Small intestine (tissue), 7 donors: Measurements from ENCODE around the gene ACSF3. TPM values are rescaled to one million over a fixed set of nuclear protein-coding genes. Genes with fewer than 3 reads are reported as not detected.
A peak's percentile ranks its signal among the peaks of the same experiment; 100 is the strongest.

ENCODE experiments used
- DNase-seq, 2 donors: peaks; one replicate each; pipeline versions ENCODE4 v3.0.0 to v3.0.0-alpha.2; 2013
- FAIRE-seq: peaks from 2 replicates; lab custom pipeline; 2012; peaks lifted over from hg19 to GRCh38; lab: Jason Lieb, UNC
- H3K27ac ChIP-seq, 3 donors: one replicate each; pipeline ENCODE4 v1.5.1; 2013; ENCODE audit warnings: low read length in 2 of 3, mild to moderate bottlenecking in 2 of 3, control low read depth in 1 of 3, inconsistent platforms in 1 of 3, low read depth in 1 of 3, moderate library complexity in 1 of 3
- H3K27me3 ChIP-seq, 3 donors: one replicate each; pipeline ENCODE4 v1.6.1; 2013; ENCODE audit warnings: low read length in 3 of 3, inconsistent platforms in 1 of 3; ENCODE audit not compliant: control insufficient read depth in 3 of 3, insufficient read depth in 3 of 3
- H3K36me3 ChIP-seq, 3 donors: one replicate each; pipeline ENCODE4 v1.6.1; 2013; ENCODE audit warnings: low read length in 3 of 3, inconsistent platforms in 1 of 3, low read depth in 1 of 3, mild to moderate bottlenecking in 1 of 3, moderate library complexity in 1 of 3; ENCODE audit not compliant: control insufficient read depth in 3 of 3, insufficient read depth in 2 of 3
- H3K4me1 ChIP-seq, 3 donors: one replicate each; pipeline ENCODE4 v1.6.1; 2013; ENCODE audit warnings: low read length in 2 of 3, inconsistent platforms in 1 of 3, low read depth in 1 of 3, mild to moderate bottlenecking in 1 of 3, moderate library complexity in 1 of 3; ENCODE audit not compliant: control insufficient read depth in 3 of 3, insufficient read depth in 2 of 3
- H3K4me3 ChIP-seq, 3 donors: one replicate each; pipeline ENCODE4 v1.5.1; 2013; ENCODE audit warnings: low read length in 3 of 3, control low read depth in 1 of 3, inconsistent platforms in 1 of 3, low read depth in 1 of 3, mild to moderate bottlenecking in 1 of 3, moderate library complexity in 1 of 3
- H3K9me3 ChIP-seq, 2 donors: one replicate each; pipeline ENCODE4 v1.6.1; 2013; ENCODE audit warnings: low read depth in 1 of 2, low read length in 1 of 2; ENCODE audit not compliant: control insufficient read depth in 2 of 2, insufficient read depth in 1 of 2
- WGBS, 3 donors: extraction: QIAGEN DNeasy Blood & Tissue Kit; methylation state at CpG; one replicate each; pipeline ENCODE4 v1.1.7; 2013; 5-methylcytosine and 5-hydroxymethylcytosine counted together
- polyA plus RNA-seq, 4 donors: library from polyadenylated mRNA; stranded (reverse) in 3 of 4; unstranded in 1 of 4; fragments of 200-250 nt in 3 of 4; fragments of 120-200 nt in 1 of 4; gene quantifications; one replicate each; pipeline versions ENCODE4 v1.2.1 to v1.2.3, GENCODE V29; 2013
- donor health status: healthy with polysubstance abuse.
- donor health status: control.
- donor health status: control.
- donor health status: Bipolar disorder and iron deficiency.
- donor health status: healthy.

The ACSF3 gene
- polyA plus RNA-seq, 4 donors: 35.3 to 93.7 (median 58.7) TPM

DNA sequence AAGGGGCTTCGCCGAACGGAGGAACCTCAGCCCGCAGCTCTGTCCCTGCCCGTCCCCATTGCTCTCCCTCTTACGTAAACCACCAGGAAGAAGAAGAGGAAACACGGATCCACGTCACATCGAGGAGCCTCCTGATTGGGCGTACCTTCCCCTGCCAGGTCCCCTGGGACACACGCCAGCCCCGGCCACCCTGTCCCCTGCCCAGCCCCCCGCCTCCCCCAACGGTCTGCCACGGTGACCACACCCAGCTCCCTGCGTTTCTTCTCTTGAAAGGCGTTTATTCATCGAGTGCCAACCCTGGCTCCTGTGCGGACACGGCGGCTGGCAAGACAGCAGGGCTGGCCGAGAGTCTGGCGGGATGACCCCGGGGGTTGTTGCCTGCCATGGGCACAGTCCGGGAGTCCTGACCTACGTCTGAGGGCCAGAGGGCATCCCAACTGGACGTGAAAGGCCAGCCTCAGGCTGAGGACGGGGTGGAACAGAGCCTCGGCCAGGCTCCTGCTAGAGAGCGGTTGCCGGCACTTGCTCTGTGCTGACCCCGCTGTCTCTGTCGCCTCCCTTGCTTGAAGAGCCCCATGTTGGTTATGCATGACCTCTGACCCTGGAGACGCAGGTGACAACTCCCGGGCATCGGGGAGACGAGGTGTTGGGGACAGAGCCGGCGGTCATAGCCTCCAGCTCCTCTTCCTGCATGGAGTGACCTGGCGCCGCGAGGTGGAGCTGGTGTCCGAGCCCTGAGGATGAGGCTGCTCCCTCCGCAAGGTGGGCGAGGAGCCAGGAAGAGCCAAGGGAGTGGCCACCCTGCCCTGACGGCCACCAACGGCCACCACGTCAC, 40.5 kb upstream of the ACSF3 start:
- peak overlapping the region in 1 of 3 donors; percentile 42 for H3K4me3 ChIP-seq
- WGBS, 3 donors: 42 to 68% (median 48%) methylated on average over 41 to 48 of the region's 48 CpGs
- H3K4me1 ChIP-seq: no peaks in the 10 kb centered on the region
- no peaks in the 10 kb centered on the region for H3K9me3 ChIP-seq
- DNase-seq (peak in 1 of 2 donors; percentile 42), FAIRE-seq (no peak)
- no peaks in the 10 kb centered on the region for H3K36me3 ChIP-seq
- peaks cover 0 to 18% (median 0%) of the 10 kb centered on the region in 3 donors for H3K27me3 ChIP-seq
- H3K27ac ChIP-seq: no peak overlapping the region

DNA sequence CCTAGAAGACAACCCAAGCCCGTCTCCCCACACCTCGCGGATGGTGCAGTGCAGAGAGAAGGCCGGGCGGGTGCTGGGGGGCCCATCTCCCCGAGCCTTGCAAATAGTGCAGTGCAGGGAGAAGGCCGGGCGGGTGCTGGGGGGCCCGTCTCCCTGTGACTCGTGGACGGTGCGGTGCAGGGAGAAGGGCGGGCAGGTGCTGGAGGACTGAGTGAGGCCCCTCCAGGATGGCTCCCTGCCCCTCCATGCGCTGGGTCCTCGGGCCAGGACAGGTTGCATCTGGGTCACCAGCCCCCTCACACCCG, 40.0 kb upstream of the ACSF3 start:
- Histone ChIP-seq H3K27me3 (peaks cover 0 to 14% (median 0%) of the 10 kb centered on the region in 3 donors), H3K4me3 (no peak overlapping the region), H3K9me3 (no peaks in the 10 kb centered on the region), H3K27ac (no peak overlapping the region), H3K36me3 (no peaks in the 10 kb centered on the region), H3K4me1 (no peaks in the 10 kb centered on the region)
- WGBS, 3 donors: 67 to 89% (median 83%) methylated on average over 12 to 16 of the region's 16 CpGs
- no peak for DNase-seq
- FAIRE-seq: no peak

DNA sequence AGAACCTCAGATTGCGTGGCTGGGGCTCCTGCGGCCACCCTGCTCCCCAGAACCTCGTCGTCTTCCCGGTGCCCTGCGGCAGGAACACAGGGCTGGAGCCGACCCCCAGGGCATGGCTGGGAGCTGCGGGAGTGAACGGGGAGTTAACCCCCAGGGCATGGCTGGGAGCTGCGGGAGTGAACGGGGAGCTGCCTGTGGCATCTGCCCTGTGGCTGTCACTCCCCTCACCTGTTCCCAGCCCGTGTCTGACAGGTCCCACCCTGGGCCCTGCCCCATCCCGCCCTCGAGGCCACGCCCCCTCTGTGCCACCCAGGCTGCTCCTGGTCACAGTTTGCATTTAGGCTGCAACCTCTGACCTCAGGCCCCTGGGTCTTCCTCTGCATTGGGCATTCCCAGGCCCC, 39.4 kb upstream of the ACSF3 start:
- Histone ChIP-seq H3K9me3 (no peaks in the 10 kb centered on the region), H3K36me3 (no peaks in the 10 kb centered on the region), H3K4me3 (no peak overlapping the region), H3K27ac (no peak overlapping the region), H3K27me3 (peaks cover 0 to 10% (median 0%) of the 10 kb centered on the region in 3 donors), H3K4me1 (no peaks in the 10 kb centered on the region)
- FAIRE-seq (no peak), DNase-seq (no peak)
- 48 to 70% (median 56%) methylated on average over 13 to 15 of the region's 15 CpGs for whole genome bisulfite sequencing, 3 donors

DNA sequence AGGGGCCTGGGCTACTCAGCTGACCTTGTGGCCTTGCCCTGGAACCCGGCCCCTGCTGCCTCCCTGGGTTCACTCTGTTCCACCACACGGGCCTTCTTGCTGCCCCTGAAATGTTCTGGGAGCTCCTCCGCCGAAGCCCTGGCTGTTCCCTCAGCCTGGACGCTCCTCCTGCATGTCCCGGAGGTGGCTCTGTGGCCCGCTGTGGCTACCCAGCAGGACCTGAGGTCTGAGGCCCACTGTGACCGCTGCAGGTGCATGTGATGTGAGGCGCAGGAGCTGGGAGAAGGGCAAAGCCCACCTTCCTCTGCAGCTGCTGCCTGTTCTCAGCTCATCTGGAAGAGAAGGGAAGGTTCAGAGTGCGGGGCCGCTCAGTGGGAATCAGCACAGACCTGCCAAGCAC, 38.9 kb upstream of the ACSF3 start:
- DNase-seq: no peak
- 79 to 89% (median 85%) methylated on average over 11 of the region's 11 CpGs for WGBS, 3 donors
- no peaks in the 10 kb centered on the region for H3K4me1 ChIP-seq

DNA sequence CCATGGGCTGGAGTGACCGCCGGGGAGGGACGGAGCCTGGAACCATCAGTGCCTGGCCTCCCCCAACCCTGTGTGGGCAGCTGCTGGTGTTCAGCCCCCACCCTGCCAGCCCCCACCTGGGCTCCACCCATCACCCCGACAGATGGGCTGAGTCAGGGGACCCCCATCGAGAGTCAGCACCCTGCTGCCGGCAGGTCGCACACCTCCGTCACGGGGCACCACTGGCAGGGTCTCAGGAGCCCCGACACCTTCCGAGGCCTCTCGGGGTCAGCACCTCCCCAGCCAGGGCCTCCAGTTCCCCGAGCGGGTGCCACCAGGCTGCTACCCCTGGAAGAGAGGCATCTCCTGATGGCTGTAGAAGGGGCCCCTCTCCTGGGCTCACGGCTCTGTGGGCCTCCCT, 38.3 kb upstream of the ACSF3 start:
- WGBS, 3 donors: 81 to 88% (median 84%) methylated on average over 14 to 15 of the region's 15 CpGs
- Histone ChIP-seq H3K9me3 (no peaks in the 10 kb centered on the region), H3K27me3 (peaks cover 0 to 4% (median 0%) of the 10 kb centered on the region in 3 donors), H3K36me3 (no peaks in the 10 kb centered on the region), H3K4me3 (no peak overlapping the region), H3K4me1 (no peaks in the 10 kb centered on the region), H3K27ac (no peak overlapping the region)
- DNase-seq (no peak), FAIRE-seq (no peak)

More for the DNA sequence above, 38.9 kb upstream of the ACSF3 start:
- Histone ChIP-seq H3K27ac (no peak overlapping the region), H3K27me3 (peaks cover 0 to 6% (median 0%) of the 10 kb centered on the region in 3 donors), H3K9me3 (no peaks in the 10 kb centered on the region), H3K4me3 (no peak overlapping the region), H3K36me3 (no peaks in the 10 kb centered on the region)
- no peak for FAIRE-seq

DNA sequence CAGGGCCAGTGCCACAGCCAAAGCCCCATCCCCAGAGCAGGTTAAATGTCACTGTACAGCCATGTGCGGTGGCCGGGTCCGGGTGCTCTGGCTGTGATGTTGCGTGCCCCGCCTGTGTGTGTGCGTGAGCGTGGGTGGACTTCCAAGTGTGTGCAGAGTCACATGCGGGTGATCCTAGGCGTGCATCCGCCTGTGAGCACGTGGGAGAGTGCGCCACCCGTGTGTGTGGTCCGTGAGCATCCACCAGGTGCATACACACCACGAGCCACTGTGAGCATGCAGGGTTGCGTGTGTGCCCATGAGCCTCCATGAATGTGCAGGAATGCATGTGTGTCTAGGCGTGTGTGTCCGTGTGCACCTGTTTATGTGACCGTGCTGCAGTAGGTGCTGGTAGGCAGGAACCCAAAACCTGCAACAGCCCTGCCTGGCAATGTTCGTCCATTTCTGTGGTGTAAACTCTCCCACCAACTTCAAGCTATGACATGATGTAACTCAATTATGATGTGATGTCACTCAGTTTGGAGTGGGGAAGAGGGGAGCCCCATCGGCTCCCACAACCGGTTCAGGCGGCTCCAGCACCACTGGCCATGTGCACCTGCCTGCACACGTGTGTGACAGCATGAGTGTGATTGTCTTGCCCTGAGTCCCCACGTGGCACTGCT, 37.6 kb upstream of the ACSF3 start:
- no peaks in the 10 kb centered on the region for H3K9me3 ChIP-seq
- DNase-seq: no peak
- WGBS, 3 donors: 69 to 85% (median 84%) methylated on average over 25 of the region's 25 CpGs
- peaks cover 0 to 10% (median 0%) of the 10 kb centered on the region in 3 donors for H3K27me3 ChIP-seq
- H3K27ac ChIP-seq: no peak overlapping the region
- no peaks in the 10 kb centered on the region for H3K36me3 ChIP-seq
- no peak for FAIRE-seq
- H3K4me3 ChIP-seq: no peak overlapping the region
- H3K4me1 ChIP-seq: no peaks in the 10 kb centered on the region

DNA sequence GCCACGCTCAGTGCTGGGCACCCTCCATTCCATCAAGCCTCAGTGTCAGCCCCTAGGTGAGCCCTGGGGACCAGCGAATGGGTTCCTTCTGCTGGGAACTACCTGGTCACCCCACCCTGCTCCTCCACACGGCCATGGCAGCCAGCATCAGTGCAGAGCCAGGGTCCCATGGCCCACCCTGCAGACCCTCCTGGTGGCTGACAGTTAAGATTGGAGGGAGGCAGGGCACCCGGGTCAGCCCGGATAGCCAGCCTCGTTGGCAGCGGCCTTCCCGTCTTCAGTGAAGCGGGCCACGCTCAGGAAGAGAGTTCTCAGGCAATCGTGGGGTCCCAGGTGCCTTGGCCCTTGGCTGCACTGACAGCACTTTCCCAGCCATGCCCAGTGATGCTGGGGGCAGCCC, 37.1 kb upstream of the ACSF3 start:
- FAIRE-seq (no peak), DNase-seq (no peak)
- Histone ChIP-seq H3K9me3 (no peaks in the 10 kb centered on the region), H3K27ac (no peak overlapping the region), H3K4me3 (no peak overlapping the region), H3K4me1 (no peaks in the 10 kb centered on the region), H3K36me3 (no peaks in the 10 kb centered on the region), H3K27me3 (peaks cover 0 to 13% (median 0%) of the 10 kb centered on the region in 3 donors)
- WGBS, 3 donors: 81 to 84% (median 82%) methylated on average over 11 of the region's 11 CpGs

DNA sequence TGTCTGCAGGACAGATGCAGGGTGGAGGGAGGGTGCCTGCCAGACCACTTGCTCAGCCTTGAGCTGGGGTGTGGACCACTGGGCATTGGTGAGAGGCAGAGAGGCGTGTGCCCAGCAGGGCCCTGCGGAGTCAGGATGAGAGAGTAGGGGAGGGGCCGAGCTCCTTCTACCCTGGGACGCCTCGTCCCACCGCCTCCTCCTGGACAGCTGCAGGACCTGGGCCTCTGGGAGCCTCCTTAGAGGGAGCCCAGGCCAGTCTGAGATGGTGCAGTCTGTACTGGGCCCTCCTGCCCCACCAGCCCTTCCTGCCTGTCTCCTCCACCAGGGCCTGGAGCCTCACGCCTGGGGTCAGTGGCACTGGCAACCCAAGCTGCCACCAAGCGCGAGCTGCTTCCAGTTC, 35.9 kb upstream of the ACSF3 start:
- no peak for DNase-seq
- FAIRE-seq: no peak
- Histone ChIP-seq H3K4me3 (no peak overlapping the region), H3K27ac (no peak overlapping the region), H3K27me3 (peaks cover 0 to 16% (median 0%) of the 10 kb centered on the region in 3 donors), H3K36me3 (no peaks in the 10 kb centered on the region), H3K9me3 (no peaks in the 10 kb centered on the region), H3K4me1 (no peaks in the 10 kb centered on the region)
- WGBS, 3 donors: 64 to 69% (median 65%) methylated on average over 9 of the region's 9 CpGs
